Gastrocnemius medialis (tissue), 4 donors: ENCODE results near the gene MRTFA. TPM values are rescaled to one million over a fixed set of nuclear protein-coding genes. Genes with fewer than 3 reads are reported as not detected.

Experiments used
- ATAC-seq, 2 donors: fragments of 150-250 bp; one replicate each; pipeline ENCODE4 v1.9.1; 2016
- DNase-seq, 2 donors: peaks; one replicate each; pipeline ENCODE4 v3.0.0-alpha.2; 2019
- H3K27ac ChIP-seq, 4 donors: fragments of 200-600 bp; sonication (generic); 1 replicate in 1 of 4; 2 replicates in 3 of 4; pipeline ENCODE4 v1.5.1; 2016 to 2018; ENCODE audit warnings: mild to moderate bottlenecking in 2 of 4, moderate library complexity in 1 of 4
- H3K27me3 ChIP-seq, 3 donors: fragments of 200-600 bp; sonication (generic) in 2 of 3; 1 replicate in 1 of 3; 2 replicates in 2 of 3; pipeline versions ENCODE4 v1.5.1 to v1.6.0; 2016 to 2019; ENCODE audit warnings: mild to moderate bottlenecking in 1 of 3, moderate library complexity in 1 of 3
- H3K36me3 ChIP-seq, 2 donors: fragments of 200-600 bp; sonication (generic) in 1 of 2; one replicate each; pipeline ENCODE4 v1.5.1; 2017 to 2018
- H3K4me1 ChIP-seq, 2 donors: fragments of 200-600 bp; sonication (generic) in 1 of 2; one replicate each; pipeline ENCODE4 v1.5.1; 2016 to 2017; ENCODE audit warnings: mild to moderate bottlenecking in 2 of 2
- H3K4me3 ChIP-seq, 4 donors: fragments of 200-600 bp; sonication (generic) in 3 of 4; 1 replicate in 1 of 4; 2 replicates in 3 of 4; pipeline ENCODE4 v1.5.1; 2016 to 2019; ENCODE audit warnings: mild to moderate bottlenecking in 2 of 4
- H3K9me3 ChIP-seq, 3 donors: fragments of 200-600 bp; sonication (generic) in 2 of 3; 1 replicate in 1 of 3; 2 replicates in 2 of 3; pipeline ENCODE4 v1.5.1; 2016 to 2019
- CTCF ChIP-seq, 5 experiments: fragments of 450-650 bp in 3 of 5; fragments of 200-600 bp in 2 of 5; sonication (generic) in 2 of 5; IDR thresholded peaks in 4 of 5; conservative IDR thresholded peaks in 1 of 5; 1 replicate in 4 of 5; 2 replicates in 1 of 5; pipeline ENCODE4 v1.5.1; 2016 to 2019; ENCODE audit warnings: antibody characterized with exemption in 5 of 5, mild to moderate bottlenecking in 3 of 5, moderate library complexity in 3 of 5
- POLR2A ChIP-seq, 2 donors: fragments of 450-650 bp; IDR thresholded peaks; one replicate each; pipeline ENCODE4 v1.6.1; 2017; ENCODE audit warnings: antibody characterized with exemption in 2 of 2, mild to moderate bottlenecking in 2 of 2, moderate library complexity in 2 of 2
- in situ Hi-C, 4 donors: fragments of 200-750 bp; cut with MboI; loops; one replicate each; pipeline versions ENCODE4 v1.15.0 to v1.8.0; 2017; ENCODE audit warnings: low sequenced_read_pairs in 4 of 4
- intact Hi-C: fragments of 100-400 bp; cut with DNase I; formaldehyde crosslinking; loops from one replicate; pipeline ENCODE4 v1.15.1; 2023; ENCODE audit warnings: low total_unique reads
- total RNA-seq, 4 donors: library from RNA; depleted of rRNA; stranded (reverse); fragments of >200 nt; gene quantifications; one replicate each; pipeline versions ENCODE4 v1.1.0 to v1.2.3, GENCODE V29; 2016

MRTFA gene
- total RNA-seq, 4 donors from 2014 or later, result 13.7 to 31.3 (median 22.2) TPM

GRCh38 chr22:40638261-40638660 is 1.7 kb upstream of the MRTFA start:
- intact Hi-C loops, result loop anchor here (5.0 to 10.0 kb wide), 4 partner anchors 126 to 1113 kb away; partner anchors contain the start of genes ADSL, ATF4 and SLC25A17
- no peak for DNase-seq
- Histone ChIP-seq H3K9me3 (no peaks in the 10 kb centered on the region), H3K27ac (no peak overlapping the region), H3K4me1 (peaks cover 24 to 25% of the 10 kb centered on the region in 2 donors), H3K27me3 (no peaks in the 10 kb centered on the region), H3K4me3 (peak overlapping the region in 2 of 4 donors; percentile 55 to 74), H3K36me3 (no peaks in the 10 kb centered on the region)
- TF ChIP-seq CTCF (IDR thresholded peaks at IDR 0.05 in 4 of 5, conservative IDR thresholded peaks at IDR 0.05 in 1 of 5), result no peak
- no peak for TF ChIP-seq POLR2A (IDR thresholded peaks at IDR 0.05)
- no peak for ATAC-seq
- in situ Hi-C loops, result no loop called here

- peak; percentile 45 to 47 for ATAC-seq
- in situ Hi-C loops, result no loop called here
- peaks cover 24 to 25% of the 10 kb centered on the region in 2 donors for H3K4me1 ChIP-seq
Observed at GRCh38 chr22:40637183-40638150, 948 bp upstream of the MRTFA start.

GRCh38 chr22:40635940-40636379 is 559 bp downstream of the MRTFA start:
- in situ Hi-C loops, result no loop called here
- Histone ChIP-seq H3K4me1 (peaks cover 31 to 33% of the 10 kb centered on the region in 2 donors), H3K27me3 (no peaks in the 10 kb centered on the region), H3K36me3 (no peaks in the 10 kb centered on the region), H3K9me3 (no peaks in the 10 kb centered on the region), H3K4me3 (peak overlapping the region; percentile 71 to 96 (median 73)), H3K27ac (peak overlapping the region; percentile 85 to 96 (median 90))
- DNase-seq (no peak), ATAC-seq (peak in 1 of 2 donors; percentile 4)
- intact Hi-C loops, result loop anchor here (5.0 to 10.0 kb wide), 4 partner anchors 124 to 1111 kb away; partner anchors contain the start of genes ADSL, ATF4 and SLC25A17
- TF ChIP-seq POLR2A (IDR thresholded peaks at IDR 0.05) (no peak), CTCF (IDR thresholded peaks at IDR 0.05 in 4 of 5, conservative IDR thresholded peaks at IDR 0.05 in 1 of 5) (peak in 1 of 5 experiments; percentile 11)

More at GRCh38 chr22:40637183-40638150, 948 bp upstream of the MRTFA start:
- Histone ChIP-seq H3K27ac (peak overlapping the region; percentile 90 to 96 (median 92)), H3K27me3 (no peaks in the 10 kb centered on the region), H3K4me3 (peak overlapping the region; percentile 55 to 76 (median 73)), H3K9me3 (no peaks in the 10 kb centered on the region), H3K36me3 (no peaks in the 10 kb centered on the region)
- intact Hi-C loops, result loop anchor here (1.0 to 10.0 kb wide), 5 partner anchors 14 to 1113 kb away; partner anchors contain the start of genes ADSL, ATF4 and SLC25A17
- DNase-seq, result peak; percentile 29 to 61
- TF ChIP-seq POLR2A (IDR thresholded peaks at IDR 0.05), result no peak
- TF ChIP-seq CTCF (IDR thresholded peaks at IDR 0.05 in 4 of 5, conservative IDR thresholded peaks at IDR 0.05 in 1 of 5), result no peak

- H3K4me1 ChIP-seq, result peaks cover 31 to 39% of the 10 kb centered on the region in 2 donors
- no peaks in the 10 kb centered on the region for H3K27me3 ChIP-seq
- in situ Hi-C loops, result no loop called here
- no peak for ATAC-seq
- no peak for DNase-seq
- H3K4me3 ChIP-seq, result peak overlapping the region; percentile 71 to 96 (median 73)
- TF ChIP-seq CTCF (IDR thresholded peaks at IDR 0.05 in 4 of 5, conservative IDR thresholded peaks at IDR 0.05 in 1 of 5) (no peak), POLR2A (IDR thresholded peaks at IDR 0.05) (no peak)
- no peaks in the 10 kb centered on the region for H3K9me3 ChIP-seq
- H3K27ac ChIP-seq, result peak overlapping the region; percentile 85 to 96 (median 90)
- H3K36me3 ChIP-seq, result no peaks in the 10 kb centered on the region
- intact Hi-C loops, result loop anchor here (5.0 to 10.0 kb wide), 4 partner anchors 123 to 1110 kb away; partner anchors contain the start of genes ADSL, ATF4 and SLC25A17
Observed at GRCh38 chr22:40635043-40635939, 1.2 kb downstream of the MRTFA start.
